Measurements from ENCODE around the gene SCN3A.

The SCN3A gene

GRCh38 chr2:165109915-165110314 lies 93.9 kb downstream of the SCN3A start:
- DNase-seq = no peak

GRCh38 chr2:165105926-165106325 lies 97.9 kb downstream of the SCN3A start:
- DNase-seq = no peak

- DNase-seq = no peak
Observed at GRCh38 chr2:165087933-165088901, 115.6 kb downstream of the SCN3A start.

- DNase-seq = no peak
Observed at GRCh38 chr2:165086337-165086736, 117.5 kb downstream of the SCN3A start.

GRCh38 chr2:165083326-165083725 lies 120.5 kb downstream of the SCN3A start:
- no peak for DNase-seq

- DNase-seq = no peak
Observed at GRCh38 chr2:165082479-165082878, 121.4 kb downstream of the SCN3A start.

- DNase-seq = no peak
Observed at GRCh38 chr2:165081276-165081675, 122.6 kb downstream of the SCN3A start.

- DNase-seq = no peak
Observed at GRCh38 chr2:165079432-165079831, 124.4 kb downstream of the SCN3A start.

- no peak for DNase-seq
Observed at GRCh38 chr2:165078913-165079312, 124.9 kb downstream of the SCN3A start.

GRCh38 chr2:165074884-165075283 lies 129.0 kb downstream of the SCN3A start:
- DNase-seq = no peak

GRCh38 chr2:165074323-165074722 lies 129.5 kb downstream of the SCN3A start:
- no peak for DNase-seq

- DNase-seq = no peak
Observed at GRCh38 chr2:165070076-165070475, 133.8 kb downstream of the SCN3A start.

- no peak for DNase-seq
Observed at GRCh38 chr2:165069151-165069550, 134.7 kb downstream of the SCN3A start.

- DNase-seq = no peak
Observed at GRCh38 chr2:165068487-165068757, 135.4 kb downstream of the SCN3A start.

GRCh38 chr2:165067643-165068486 lies 136.0 kb downstream of the SCN3A start:
- no peak for DNase-seq

- no peak for DNase-seq
Observed at GRCh38 chr2:165064743-165065142, 139.1 kb downstream of the SCN3A start.

- no peak for DNase-seq
Observed at GRCh38 chr2:165060411-165060810, 143.4 kb downstream of the SCN3A start.

- DNase-seq = no peak
Observed at GRCh38 chr2:165058476-165059265, 145.2 kb downstream of the SCN3A start.

- no peak for DNase-seq
Observed at GRCh38 chr2:165057931-165058330, 145.9 kb downstream of the SCN3A start.

- DNase-seq = no peak
Observed at GRCh38 chr2:165057308-165057707, 146.5 kb downstream of the SCN3A start.

GRCh38 chr2:165056564-165056963 lies 147.3 kb downstream of the SCN3A start:
- DNase-seq = no peak

- no peak for DNase-seq
Observed at GRCh38 chr2:165055082-165055851, 148.6 kb downstream of the SCN3A start.
